ENCODE results near the gene FBXO4. TPM values are rescaled to one million over a fixed set of nuclear protein-coding genes. Genes with fewer than 3 reads are reported as not detected.

The FBXO4 gene
- total RNA-seq, 1 experiment from 2014 or later = 9.0 TPM

DNA sequence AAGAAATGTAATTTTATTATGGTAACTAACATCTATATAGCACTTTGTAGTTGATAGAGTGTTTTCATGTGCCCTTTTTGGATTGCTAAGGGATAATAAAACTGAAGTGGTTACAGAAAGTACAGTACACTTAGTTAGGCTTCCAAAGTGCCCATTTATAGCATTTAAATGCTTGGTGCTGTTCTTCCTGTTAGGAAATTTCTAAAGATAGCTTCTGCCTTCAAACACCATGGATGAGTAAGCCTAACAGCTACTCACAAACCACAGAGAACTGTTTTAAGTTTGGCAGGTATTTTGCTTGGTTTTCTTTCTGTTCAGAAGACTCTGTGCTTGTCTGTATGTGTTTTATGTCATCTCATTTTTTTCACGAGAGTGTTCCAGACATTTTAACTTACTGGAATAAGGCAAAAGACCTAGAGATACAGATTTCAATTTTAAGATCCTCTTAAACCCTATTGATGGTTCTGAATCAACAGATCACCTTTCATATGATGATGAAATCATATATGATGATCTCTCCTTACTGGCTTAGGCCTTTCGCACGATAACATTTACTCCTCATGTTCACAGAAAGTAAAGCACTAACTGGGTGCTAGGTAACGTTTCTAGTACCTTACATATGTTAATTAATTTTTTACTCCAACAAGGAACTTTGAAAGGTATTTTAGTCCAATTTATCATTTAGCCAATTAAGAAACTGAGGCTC lies 16.6 kb upstream of the FBXO4 start:
- Histone ChIP-seq H3K4me1 (ENCODE audit: control insufficient read depth in 1 of 2, insufficient read depth in 2 of 2, low read length in 2 of 2) (peaks cover 5 to 10% of the 10 kb centered on the region in 2 experiments; a peak in 3 of 4 replicates), H3K27me3 (ENCODE audit: insufficient read depth, low read length) (no peaks in the 10 kb centered on the region), H4K20me1 (ENCODE audit: insufficient read depth) (no peaks in the 10 kb centered on the region; the same call in 1 of the 2 replicates), H3K27ac (ENCODE audit: low read depth, low read length) (no peak overlapping the region), H3K9ac (ENCODE audit: low read length) (no peak overlapping the region), H2AFZ (ENCODE audit: low read depth, low read length, poor library complexity, severe bottlenecking) (no peak overlapping the region), H3K4me3 (replicated peaks in 1 of 2; ENCODE audit: low read depth in 1 of 2, low read length in 2 of 2) (no peak overlapping the region), H3K9me2 (ENCODE audit: insufficient read depth) (no peaks in the 10 kb centered on the region), H3K4me2 (ENCODE audit: low read length) (no peak overlapping the region), H3K36me3 (ENCODE audit: control insufficient read depth in 1 of 2, insufficient read depth in 2 of 2, low read length in 2 of 2) (peaks cover 28 to 30% of the 10 kb centered on the region in 2 experiments; a peak in 3 of 4 replicates), H3K79me2 (ENCODE audit: insufficient read depth, low read length) (peaks cover 30% of the 10 kb centered on the region), H3K9me3 (ENCODE audit: control insufficient read depth in 1 of 2, insufficient read depth in 1 of 2, low read depth in 1 of 2, low read length in 2 of 2) (no peaks in the 10 kb centered on the region)
- TF ChIP-seq JUND (IDR thresholded peaks at IDR 0.05) (no peak), POLR2A (IDR thresholded peaks at IDR 0.05; ENCODE audit: borderline replicate concordance, extremely low read depth, insufficient read depth, insufficient read length) (no peak), ZNF274 (IDR thresholded peaks at IDR 0.05; ENCODE audit: low read depth, low read length) (no peak), FOSL1 (IDR thresholded peaks at IDR 0.05; ENCODE audit: low read depth) (no peak), CBX3 (IDR thresholded peaks at IDR 0.05; ENCODE audit: low read depth) (no peak), YY1 (IDR thresholded peaks at IDR 0.05; ENCODE audit: extremely low read depth, insufficient replicate concordance, low read depth, low read length) (no peak), ELF1 (IDR thresholded peaks at IDR 0.05; ENCODE audit: borderline replicate concordance, low read depth) (no peak), EGR1 (IDR thresholded peaks at IDR 0.05; ENCODE audit: low read depth) (no peak), ZFX (IDR thresholded peaks at IDR 0.05) (no peak), TCF7L2 (IDR thresholded peaks at IDR 0.05; ENCODE audit: borderline replicate concordance, extremely low read depth, insufficient read depth, insufficient read length) (no peak), CEBPB (IDR thresholded peaks at IDR 0.05; ENCODE audit: low read depth) (no peak), EZH2phosphoT487 (IDR thresholded peaks at IDR 0.05; ENCODE audit: borderline replicate concordance) (no peak), EZH2 (IDR thresholded peaks at IDR 0.05) (no peak), RAD21 (IDR thresholded peaks at IDR 0.05; ENCODE audit: low read depth) (no peak)
- TF ChIP-seq, protein P1, sequence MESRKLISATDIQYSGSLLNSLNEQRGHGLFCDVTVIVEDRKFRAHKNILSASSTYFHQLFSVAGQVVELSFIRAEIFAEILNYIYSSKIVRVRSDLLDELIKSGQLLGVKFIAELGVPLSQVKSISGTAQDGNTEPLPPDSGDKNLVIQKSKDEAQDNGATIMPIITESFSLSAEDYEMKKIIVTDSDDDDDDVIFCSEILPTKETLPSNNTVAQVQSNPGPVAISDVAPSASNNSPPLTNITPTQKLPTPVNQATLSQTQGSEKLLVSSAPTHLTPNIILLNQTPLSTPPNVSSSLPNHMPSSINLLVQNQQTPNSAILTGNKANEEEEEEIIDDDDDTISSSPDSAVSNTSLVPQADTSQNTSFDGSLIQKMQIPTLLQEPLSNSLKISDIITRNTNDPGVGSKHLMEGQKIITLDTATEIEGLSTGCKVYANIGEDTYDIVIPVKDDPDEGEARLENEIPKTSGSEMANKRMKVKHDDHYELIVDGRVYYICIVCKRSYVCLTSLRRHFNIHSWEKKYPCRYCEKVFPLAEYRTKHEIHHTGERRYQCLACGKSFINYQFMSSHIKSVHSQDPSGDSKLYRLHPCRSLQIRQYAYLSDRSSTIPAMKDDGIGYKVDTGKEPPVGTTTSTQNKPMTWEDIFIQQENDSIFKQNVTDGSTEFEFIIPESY (IDR thresholded peaks at IDR 0.05; ENCODE audit: extremely low read depth, insufficient replicate concordance, low read length) = no peak
- TF ChIP-seq, protein P2, sequence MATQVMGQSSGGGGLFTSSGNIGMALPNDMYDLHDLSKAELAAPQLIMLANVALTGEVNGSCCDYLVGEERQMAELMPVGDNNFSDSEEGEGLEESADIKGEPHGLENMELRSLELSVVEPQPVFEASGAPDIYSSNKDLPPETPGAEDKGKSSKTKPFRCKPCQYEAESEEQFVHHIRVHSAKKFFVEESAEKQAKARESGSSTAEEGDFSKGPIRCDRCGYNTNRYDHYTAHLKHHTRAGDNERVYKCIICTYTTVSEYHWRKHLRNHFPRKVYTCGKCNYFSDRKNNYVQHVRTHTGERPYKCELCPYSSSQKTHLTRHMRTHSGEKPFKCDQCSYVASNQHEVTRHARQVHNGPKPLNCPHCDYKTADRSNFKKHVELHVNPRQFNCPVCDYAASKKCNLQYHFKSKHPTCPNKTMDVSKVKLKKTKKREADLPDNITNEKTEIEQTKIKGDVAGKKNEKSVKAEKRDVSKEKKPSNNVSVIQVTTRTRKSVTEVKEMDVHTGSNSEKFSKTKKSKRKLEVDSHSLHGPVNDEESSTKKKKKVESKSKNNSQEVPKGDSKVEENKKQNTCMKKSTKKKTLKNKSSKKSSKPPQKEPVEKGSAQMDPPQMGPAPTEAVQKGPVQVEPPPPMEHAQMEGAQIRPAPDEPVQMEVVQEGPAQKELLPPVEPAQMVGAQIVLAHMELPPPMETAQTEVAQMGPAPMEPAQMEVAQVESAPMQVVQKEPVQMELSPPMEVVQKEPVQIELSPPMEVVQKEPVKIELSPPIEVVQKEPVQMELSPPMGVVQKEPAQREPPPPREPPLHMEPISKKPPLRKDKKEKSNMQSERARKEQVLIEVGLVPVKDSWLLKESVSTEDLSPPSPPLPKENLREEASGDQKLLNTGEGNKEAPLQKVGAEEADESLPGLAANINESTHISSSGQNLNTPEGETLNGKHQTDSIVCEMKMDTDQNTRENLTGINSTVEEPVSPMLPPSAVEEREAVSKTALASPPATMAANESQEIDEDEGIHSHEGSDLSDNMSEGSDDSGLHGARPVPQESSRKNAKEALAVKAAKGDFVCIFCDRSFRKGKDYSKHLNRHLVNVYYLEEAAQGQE (IDR thresholded peaks at IDR 0.05; ENCODE audit: low read depth) = no peak
- RAD21 ChIA-PET (ENCODE audit: low non-redundant PET in 1 of 2, low total read pairs in 2 of 2, uncharacterized antibody in 2 of 2, unreplicated experiment in 2 of 2) = no interaction called here
- no peak for ATAC-seq
- CTCF ChIA-PET = no interaction called here
- no peak for DNase-seq (ENCODE audit: low read depth, low spot score)
- intact Hi-C loops (cut with micrococcal nuclease) = no loop called here
- no TSS peak for BruUV-seq (replicated peaks)
- POLR2A ChIA-PET = no interaction called here
